GM12872 (cell line): Measurements from ENCODE around the gene TMC6.

Experiments
- TF ChIP-seq, protein P1 (sequence below): IDR thresholded peaks from 3 replicates; pipeline ENCODE4 v1.5.1; 2011; ENCODE audit warnings: low read depth, mild to moderate bottlenecking, low read length, moderate library complexity; ENCODE audit not compliant: insufficient read depth

The TMC6 gene, protein sequence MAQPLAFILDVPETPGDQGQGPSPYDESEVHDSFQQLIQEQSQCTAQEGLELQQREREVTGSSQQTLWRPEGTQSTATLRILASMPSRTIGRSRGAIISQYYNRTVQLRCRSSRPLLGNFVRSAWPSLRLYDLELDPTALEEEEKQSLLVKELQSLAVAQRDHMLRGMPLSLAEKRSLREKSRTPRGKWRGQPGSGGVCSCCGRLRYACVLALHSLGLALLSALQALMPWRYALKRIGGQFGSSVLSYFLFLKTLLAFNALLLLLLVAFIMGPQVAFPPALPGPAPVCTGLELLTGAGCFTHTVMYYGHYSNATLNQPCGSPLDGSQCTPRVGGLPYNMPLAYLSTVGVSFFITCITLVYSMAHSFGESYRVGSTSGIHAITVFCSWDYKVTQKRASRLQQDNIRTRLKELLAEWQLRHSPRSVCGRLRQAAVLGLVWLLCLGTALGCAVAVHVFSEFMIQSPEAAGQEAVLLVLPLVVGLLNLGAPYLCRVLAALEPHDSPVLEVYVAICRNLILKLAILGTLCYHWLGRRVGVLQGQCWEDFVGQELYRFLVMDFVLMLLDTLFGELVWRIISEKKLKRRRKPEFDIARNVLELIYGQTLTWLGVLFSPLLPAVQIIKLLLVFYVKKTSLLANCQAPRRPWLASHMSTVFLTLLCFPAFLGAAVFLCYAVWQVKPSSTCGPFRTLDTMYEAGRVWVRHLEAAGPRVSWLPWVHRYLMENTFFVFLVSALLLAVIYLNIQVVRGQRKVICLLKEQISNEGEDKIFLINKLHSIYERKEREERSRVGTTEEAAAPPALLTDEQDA

DNA sequence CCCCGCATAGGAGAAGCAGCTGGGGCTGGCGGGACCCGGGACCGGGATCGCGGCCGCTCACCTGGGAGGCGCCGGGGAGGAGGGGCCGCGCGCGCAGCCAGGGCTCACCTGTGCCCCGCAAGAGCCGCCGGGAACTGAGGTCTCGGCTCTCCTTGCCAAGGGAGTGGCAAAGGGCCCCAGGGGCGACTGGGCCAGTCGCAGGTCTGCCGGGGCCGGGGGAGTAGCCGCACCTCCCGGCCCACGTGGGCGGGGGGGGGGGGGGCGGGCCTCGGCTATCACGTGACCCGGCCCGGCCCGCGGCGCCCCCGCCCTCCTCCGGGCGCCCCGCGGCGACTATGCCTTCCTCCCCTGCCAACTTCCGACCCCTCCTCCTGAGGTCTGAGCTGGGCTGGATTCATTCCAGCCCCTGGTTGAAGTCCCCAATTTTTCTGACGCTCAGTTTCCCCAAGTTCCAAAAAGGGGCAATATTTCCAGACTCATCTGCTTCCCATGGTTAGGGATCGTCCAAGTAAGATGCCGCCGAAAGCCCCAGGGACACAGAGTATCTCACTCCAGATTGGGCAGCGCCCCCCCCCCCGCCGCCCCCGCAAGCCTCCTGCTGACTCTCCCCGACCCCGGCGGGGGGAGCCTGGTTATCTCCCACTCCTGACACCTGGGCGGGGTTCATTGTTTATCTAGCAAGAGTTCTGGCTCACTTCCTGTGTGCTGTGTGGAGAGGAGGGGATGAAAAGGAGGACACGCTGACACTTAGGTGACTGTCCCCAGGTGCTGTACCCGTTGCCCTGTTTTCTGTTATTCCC lies at the start of gene TMC6:
TMC6 (minus strand) TSS at position 205 of the 800 bp plus-strand sequence. CDS start 1,923 bp downstream, outside the sequence.
- TF ChIP-seq, protein P1, sequence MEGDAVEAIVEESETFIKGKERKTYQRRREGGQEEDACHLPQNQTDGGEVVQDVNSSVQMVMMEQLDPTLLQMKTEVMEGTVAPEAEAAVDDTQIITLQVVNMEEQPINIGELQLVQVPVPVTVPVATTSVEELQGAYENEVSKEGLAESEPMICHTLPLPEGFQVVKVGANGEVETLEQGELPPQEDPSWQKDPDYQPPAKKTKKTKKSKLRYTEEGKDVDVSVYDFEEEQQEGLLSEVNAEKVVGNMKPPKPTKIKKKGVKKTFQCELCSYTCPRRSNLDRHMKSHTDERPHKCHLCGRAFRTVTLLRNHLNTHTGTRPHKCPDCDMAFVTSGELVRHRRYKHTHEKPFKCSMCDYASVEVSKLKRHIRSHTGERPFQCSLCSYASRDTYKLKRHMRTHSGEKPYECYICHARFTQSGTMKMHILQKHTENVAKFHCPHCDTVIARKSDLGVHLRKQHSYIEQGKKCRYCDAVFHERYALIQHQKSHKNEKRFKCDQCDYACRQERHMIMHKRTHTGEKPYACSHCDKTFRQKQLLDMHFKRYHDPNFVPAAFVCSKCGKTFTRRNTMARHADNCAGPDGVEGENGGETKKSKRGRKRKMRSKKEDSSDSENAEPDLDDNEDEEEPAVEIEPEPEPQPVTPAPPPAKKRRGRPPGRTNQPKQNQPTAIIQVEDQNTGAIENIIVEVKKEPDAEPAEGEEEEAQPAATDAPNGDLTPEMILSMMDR, result no peak

DNA sequence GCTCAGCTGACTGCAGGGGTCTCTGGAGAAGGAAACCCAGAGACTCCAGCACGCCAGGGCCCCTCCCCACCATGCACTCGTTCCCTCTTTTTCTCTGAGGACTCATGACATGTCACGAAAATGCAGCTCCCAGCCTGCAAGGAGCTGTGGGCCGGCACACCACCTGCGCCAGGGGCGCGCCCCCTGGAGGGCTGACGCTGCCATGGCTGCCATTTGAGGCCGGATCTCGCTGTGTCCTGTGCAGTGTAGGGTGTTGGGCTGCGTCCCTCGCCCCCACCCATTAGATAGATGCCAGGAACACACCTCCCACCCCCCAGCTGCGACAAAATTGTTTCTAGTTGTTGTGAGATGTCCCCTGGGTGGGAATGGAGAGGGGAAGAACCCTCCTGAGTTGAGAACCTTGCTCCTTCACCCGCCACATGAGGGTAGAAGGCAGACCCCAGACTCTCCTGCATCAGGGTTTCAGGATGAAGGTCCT lies 48.0 kb upstream of the TMC6 start:
- TF ChIP-seq, protein P1, result peak; percentile 99

DNA sequence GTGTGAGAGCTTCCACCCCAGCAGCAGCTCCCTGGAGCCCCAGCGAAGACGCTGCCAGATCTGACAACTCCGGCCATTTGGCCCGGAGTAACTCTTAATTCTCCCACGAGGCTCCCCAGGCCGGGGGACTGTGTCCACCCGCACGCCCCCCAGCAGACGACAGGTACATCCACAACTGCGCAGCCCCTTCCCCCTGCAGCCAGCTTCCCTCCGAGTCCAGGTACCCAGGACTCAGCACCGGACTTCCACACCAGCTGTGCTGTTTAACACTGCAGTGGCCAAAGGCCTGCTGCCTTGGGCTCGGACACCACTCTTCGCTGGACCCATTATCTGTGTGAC lies 47.1 kb upstream of the TMC6 start:
- TF ChIP-seq, protein P1, result no peak

DNA sequence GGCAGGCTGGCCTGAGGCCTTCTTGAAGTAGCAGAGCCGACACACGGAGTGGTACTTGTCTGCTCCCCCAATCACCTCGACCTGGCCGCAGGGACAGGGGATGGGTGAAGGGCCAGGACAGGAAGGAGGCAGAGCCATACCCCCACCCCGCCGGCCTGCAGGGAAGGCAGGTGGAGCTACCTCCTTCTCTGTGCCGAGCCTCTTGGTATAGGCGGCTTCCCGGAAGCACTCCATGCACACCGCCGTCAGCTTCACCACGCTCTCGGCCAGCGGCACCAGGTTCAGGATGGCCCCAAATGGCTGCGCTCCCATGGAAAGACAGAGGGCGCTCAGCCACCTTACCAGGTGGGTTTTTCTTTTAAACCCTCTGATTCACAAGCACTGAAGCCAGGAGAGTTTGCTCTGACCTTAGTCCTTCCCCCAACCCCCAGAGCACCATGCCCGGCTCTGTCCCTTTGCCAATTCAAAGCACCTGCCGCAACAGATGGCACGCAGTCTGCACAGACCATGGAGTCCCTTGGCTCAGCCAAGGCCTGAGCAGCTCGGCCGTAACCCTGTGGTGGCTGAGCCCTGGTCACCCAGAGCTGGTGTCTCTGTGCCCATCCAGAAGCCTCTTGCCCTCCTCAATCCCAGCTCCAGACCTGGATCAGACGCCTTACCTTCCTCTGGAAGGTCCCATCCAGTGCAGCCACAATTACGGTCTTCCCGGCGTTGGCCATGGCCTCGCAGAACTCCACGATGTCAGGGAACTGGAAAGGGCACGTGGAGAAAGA lies 46.5 kb upstream of the TMC6 start:
- TF ChIP-seq, protein P1, result no peak

DNA sequence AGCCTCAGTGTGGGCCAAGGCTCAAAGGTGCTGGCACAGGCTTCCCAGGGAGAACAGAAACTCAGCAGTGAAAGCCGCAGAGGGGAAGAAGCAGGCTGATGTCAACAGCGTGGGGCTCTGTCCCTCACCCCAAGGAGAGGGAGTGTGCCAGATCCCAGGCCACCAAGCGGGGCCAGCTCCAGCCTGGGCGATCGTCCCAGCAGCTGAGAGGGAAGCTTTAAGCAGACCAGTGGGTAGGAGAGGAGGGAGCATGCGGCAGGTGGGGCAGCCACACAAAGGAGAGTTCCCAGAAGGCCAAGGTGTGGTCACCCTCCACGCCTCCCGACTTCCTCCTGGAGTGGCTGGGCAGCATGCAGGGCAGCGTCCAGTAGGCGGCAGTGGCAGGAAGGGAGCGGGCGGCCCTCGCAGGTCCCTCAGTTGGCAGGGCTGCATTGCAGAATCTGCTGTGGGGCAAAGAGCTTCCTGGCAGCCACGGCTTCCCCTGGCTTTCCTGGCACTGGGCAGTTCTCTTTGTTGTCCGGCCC lies 45.9 kb upstream of the TMC6 start:
- TF ChIP-seq, protein P1, result no peak

DNA sequence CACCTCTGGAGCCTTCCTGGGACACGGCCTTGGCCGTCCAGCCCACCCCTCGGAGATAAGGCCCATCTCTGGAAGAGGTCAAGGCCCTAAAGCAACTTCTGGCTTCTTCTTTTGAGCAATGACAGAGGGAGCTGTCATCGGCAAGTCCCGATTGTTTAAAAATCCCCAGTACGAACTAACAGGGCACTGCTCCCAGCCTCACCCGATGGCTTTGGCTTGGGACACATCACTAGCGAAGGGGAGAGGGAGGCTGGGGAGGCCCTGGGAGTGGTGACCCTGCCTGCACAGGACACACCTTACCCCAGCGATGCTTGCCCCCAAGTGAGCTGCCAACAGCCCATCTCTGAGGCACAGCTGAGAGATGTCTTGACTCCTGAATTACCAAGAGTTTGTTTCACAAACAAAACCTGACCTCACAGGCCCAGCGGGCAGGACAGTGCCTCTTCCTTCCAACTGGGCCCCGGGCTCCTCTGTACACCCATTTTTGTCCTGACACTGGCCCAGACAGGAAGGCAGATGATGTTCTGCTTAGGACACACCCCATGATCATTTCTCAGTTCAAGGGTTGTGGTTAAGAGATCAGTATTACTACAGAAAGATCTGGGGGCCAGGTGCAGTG lies 44.7 kb upstream of the TMC6 start:
- TF ChIP-seq, protein P1, result no peak
